B cell (primary cell): ENCODE measurements around the gene SMC6. TPM values are rescaled to one million over a fixed set of nuclear protein-coding genes. Genes with fewer than 3 reads are reported as not detected.
A peak's percentile ranks its signal among the peaks of the same experiment; 100 is the strongest.

Experiments
- ATAC-seq: fragments of 200-7000 bp; cut with Tn5 transposase; one replicate; pipeline ENCODE4 v1.10.0; 2021; ENCODE audit warnings: low read depth, mild to moderate bottlenecking, moderate number of reproducible peaks, moderate library complexity
- CTCF ChIA-PET: fragments of 350-600 bp; sonication (Branson Sonifier 250); formaldehyde crosslinking; loops from one replicate; lab custom pipeline; 2021; ENCODE audit warnings: antibody characterized with exemption, inconsistent platforms; lab: Charles Lee
- POLR2A ChIA-PET: fragments of 350-600 bp; sonication (Branson Sonifier 250); formaldehyde crosslinking; loops from one replicate; lab custom pipeline; 2021; ENCODE audit warnings: antibody characterized with exemption; lab: Charles Lee
- DNase-seq: peaks from one replicate; pipeline ENCODE4 v3.0.0; 2013
- H2AFZ ChIP-seq: 2 replicates; pipeline ENCODE4 v1.6.1; 2012; ENCODE audit warnings: mild to moderate bottlenecking, low read depth, low read length; ENCODE audit not compliant: insufficient read depth, poor library complexity, severe bottlenecking
- H3K27ac ChIP-seq, 2 donors: 1 replicate in 1 of 2; 2 replicates in 1 of 2; pipeline ENCODE4 v1.5.1; 2012 to 2013; ENCODE audit warnings: low read length in 2 of 2, mild to moderate bottlenecking in 2 of 2, moderate library complexity in 1 of 2
- H3K27me3 ChIP-seq, 4 experiments: fragments of 200-600 bp in 1 of 4; sonication (generic) in 1 of 4; replicated peaks in 1 of 4; 1 replicate in 2 of 4; 2 replicates in 2 of 4; pipeline versions ENCODE4 v1.6.1 to v1.7.0; 2013 to 2016; ENCODE audit warnings: low read length in 3 of 4, mild to moderate bottlenecking in 2 of 4, mixed read lengths in 1 of 4, moderate library complexity in 1 of 4; ENCODE audit not compliant: insufficient read depth in 4 of 4, control insufficient read depth in 3 of 4; ENCODE audit errors: control extremely low read depth in 1 of 4
- H3K36me3 ChIP-seq, 2 experiments: replicated peaks in 1 of 2; 1 replicate in 1 of 2; 2 replicates in 1 of 2; pipeline versions ENCODE4 v1.6.1 to v1.7.1; 2013; ENCODE audit warnings: low read length in 1 of 2; ENCODE audit not compliant: insufficient read depth in 2 of 2, control insufficient read depth in 1 of 2; ENCODE audit errors: control extremely low read depth in 1 of 2, extremely low read depth in 1 of 2
- H3K4me1 ChIP-seq, 2 donors: fragments of 200-600 bp in 1 of 2; sonication (generic) in 1 of 2; 1 replicate in 1 of 2; 2 replicates in 1 of 2; pipeline versions ENCODE4 v1.5.1 to v1.6.1; 2013 to 2017; ENCODE audit warnings: low read length in 2 of 2; ENCODE audit not compliant: control insufficient read depth in 2 of 2, insufficient read depth in 2 of 2
- H3K4me2 ChIP-seq: replicated peaks from 2 replicates; pipeline ENCODE3; 2012; ENCODE audit warnings: mild to moderate bottlenecking, low read depth, low read length; ENCODE audit not compliant: poor library complexity, severe bottlenecking
- H3K4me3 ChIP-seq, 5 experiments: fragments of 200-600 bp in 1 of 5; sonication (generic) in 1 of 5; 1 replicate in 3 of 5; 2 replicates in 2 of 5; pipeline versions ENCODE4 v1.5.1 to v1.7.0; 2011 to 2016; ENCODE audit warnings: low read length in 4 of 5, mild to moderate bottlenecking in 4 of 5, low read depth in 2 of 5, control low read depth in 1 of 5, moderate library complexity in 1 of 5; ENCODE audit not compliant: insufficient read depth in 1 of 5; ENCODE audit errors: control extremely low read depth in 1 of 5, extremely low read depth in 1 of 5
- H3K79me2 ChIP-seq: fragments of 200-600 bp; sonication (generic); one replicate; pipeline ENCODE4 v1.6.0; 2016; ENCODE audit warnings: low read length; ENCODE audit not compliant: control insufficient read depth, insufficient read depth
- H3K9ac ChIP-seq: fragments of 200-600 bp; sonication (generic); 2 replicates; pipeline ENCODE4 v1.6.1; 2017; ENCODE audit warnings: mild to moderate bottlenecking, low read length, moderate library complexity
- H3K9me3 ChIP-seq, 3 donors: one replicate each; pipeline versions ENCODE4 v1.6.1 to v1.7.1; 2013; ENCODE audit warnings: low read length in 2 of 3; ENCODE audit not compliant: control insufficient read depth in 2 of 3, insufficient read depth in 1 of 3; ENCODE audit errors: control extremely low read depth in 1 of 3
- H4K20me1 ChIP-seq: 2 replicates; pipeline ENCODE4 v1.6.0; 2012; ENCODE audit warnings: mild to moderate bottlenecking, low read length; ENCODE audit not compliant: insufficient read depth, control insufficient read depth, poor library complexity, severe bottlenecking
- H3K27ac Mint-ChIP-seq: one replicate; pipeline ENCODE4 v1.8.0; 2021; ENCODE audit warnings: mixed read lengths
- H3K27me3 Mint-ChIP-seq: one replicate; pipeline ENCODE4 v1.8.0; 2021; ENCODE audit warnings: mixed read lengths
- H3K4me1 Mint-ChIP-seq: one replicate; pipeline ENCODE4 v1.8.0; 2021; ENCODE audit warnings: mixed read lengths
- H3K4me3 Mint-ChIP-seq: one replicate; pipeline ENCODE4 v1.8.0; 2021; ENCODE audit warnings: mixed read lengths
- H3K9me3 Mint-ChIP-seq: one replicate; pipeline ENCODE4 v1.8.0; 2022; ENCODE audit warnings: mixed read lengths; ENCODE audit not compliant: insufficient read depth
- CTCF ChIP-seq: fragments of 200-600 bp; IDR thresholded peaks from one replicate; pipeline ENCODE4 v1.8.0; 2022; ENCODE audit warnings: antibody characterized with exemption, mild to moderate bottlenecking
- EZH2 ChIP-seq: IDR thresholded peaks from 2 replicates; pipeline ENCODE4 v1.6.1; 2012; ENCODE audit warnings: borderline replicate concordance, low read depth, mild to moderate bottlenecking, moderate library complexity, low read length; ENCODE audit not compliant: insufficient read depth, poor library complexity, severe bottlenecking
- WGBS: methylation state at CpG from one replicate; pipeline ENCODE4 v1.1.5; 2013; ENCODE audit warnings: missing lambda C conversion rate; ENCODE audit not compliant: insufficient coverage; 5-methylcytosine and 5-hydroxymethylcytosine counted together
- intact Hi-C: fragments of 100-400 bp; cut with micrococcal nuclease; formaldehyde crosslinking; loops from one replicate; pipeline ENCODE4 v1.10.0; 2022
- polyA plus RNA-seq: library from polyadenylated mRNA; depleted of rRNA; stranded (reverse); fragments of >200 nt; gene quantifications from 2 replicates; pipeline ENCODE4 v1.2.3, GENCODE V29; 2012
- total RNA-seq, 2 donors: library from RNA; stranded (reverse); fragments of 120-200 nt in 1 of 2; gene quantifications; 1 replicate in 1 of 2; 2 replicates in 1 of 2; pipeline versions ENCODE4 v1.2.3 to v1.2.4, GENCODE V29; 2013 to 2022

The SMC6 gene
- total and polyA plus RNA-seq, 2 donors (not counting 1 experiment from before 2014, with no cell fraction given), result 27.2 to 111 TPM

- CTCF ChIA-PET, result interaction anchor here (3.1 to 7.2 kb wide), 3 partner anchors 16 to 129 kb away, joined by 14 to 155 read pairs (median 41); no protein-coding TSS in a partner anchor
- no peak overlapping the region for H3K4me3 Mint-ChIP-seq
- no CpG with 5 or more reads among the region's 4 CpGs for WGBS
- no peak overlapping the region for H3K27ac Mint-ChIP-seq
- H3K4me1 Mint-ChIP-seq, result peaks cover 6% of the 10 kb centered on the region
- Histone ChIP-seq H3K79me2 (peaks cover 8% of the 10 kb centered on the region), H3K27me3 (no peaks in the 10 kb centered on the region), H2AFZ (no peak overlapping the region), H3K36me3 (peaks cover 2 to 86% of the 10 kb centered on the region in 2 experiments), H3K9ac (no peak overlapping the region), H3K27ac (no peak overlapping the region), H3K9me3 (no peaks in the 10 kb centered on the region), H3K4me2 (no peak overlapping the region), H3K4me1 (no peaks in the 10 kb centered on the region), H4K20me1 (no peaks in the 10 kb centered on the region), H3K4me3 (no peak overlapping the region)
- ATAC-seq (no peak), DNase-seq (no peak)
- H3K9me3 Mint-ChIP-seq, result no peaks in the 10 kb centered on the region
- H3K27me3 Mint-ChIP-seq, result no peaks in the 10 kb centered on the region
- TF ChIP-seq EZH2 (no peak), CTCF (no peak)
- intact Hi-C loops, result loop anchor here (2.0 to 5.0 kb wide), 2 partner anchors 201 to 660 kb away; no protein-coding TSS in a partner anchor
- POLR2A ChIA-PET, result no interaction called here
Observed at GRCh38 chr2:17717666-17718065, 35.9 kb downstream of the SMC6 start.

- 80% methylated on average over 1 of the region's 1 CpG for WGBS
- intact Hi-C loops, result no loop called here
- Histone ChIP-seq H3K36me3 (peaks cover 21 to 95% of the 10 kb centered on the region in 2 experiments), H3K4me3 (no peak overlapping the region), H3K4me1 (no peaks in the 10 kb centered on the region), H2AFZ (no peak overlapping the region), H4K20me1 (peaks cover 5% of the 10 kb centered on the region), H3K27me3 (no peaks in the 10 kb centered on the region), H3K27ac (peak overlapping the region in 1 of 2 donors; percentile 5), H3K9me3 (no peaks in the 10 kb centered on the region), H3K9ac (no peak overlapping the region), H3K79me2 (peaks cover 4% of the 10 kb centered on the region), H3K4me2 (no peak overlapping the region)
- DNase-seq (no peak), ATAC-seq (no peak)
- Mint-ChIP-seq H3K9me3 (no peaks in the 10 kb centered on the region), H3K27ac (no peak overlapping the region), H3K27me3 (no peaks in the 10 kb centered on the region), H3K4me3 (no peak overlapping the region), H3K4me1 (no peaks in the 10 kb centered on the region)
- no peak for TF ChIP-seq CTCF
- no peak for TF ChIP-seq EZH2
- ChIA-PET POLR2A (no interaction called here), CTCF (interaction anchor here (1.4 kb wide), 1 partner anchor 10 kb away, joined by 3 read pairs; no protein-coding TSS in a partner anchor)
Observed at GRCh38 chr2:17713291-17713690, 40.3 kb downstream of the SMC6 start.
